Testis (tissue), 3 donors: ENCODE measurements around the gene BANK1. TPM values are rescaled to one million over a fixed set of nuclear protein-coding genes. Genes with fewer than 3 reads are reported as not detected.

Experiments used
- DNase-seq: peaks from one replicate; pipeline ENCODE4 v3.0.0-alpha.2; 2019
- H3K27ac ChIP-seq, 2 donors: fragments of 200-600 bp; sonication (generic); one replicate each; pipeline ENCODE4 v1.5.1; 2019
- H3K27me3 ChIP-seq: fragments of 200-600 bp; sonication (generic); one replicate; pipeline ENCODE4 v1.5.1; 2019
- H3K36me3 ChIP-seq: fragments of 200-600 bp; sonication (generic); one replicate; pipeline ENCODE4 v1.5.1; 2017; ENCODE audit warnings: low read depth; ENCODE audit errors: missing control alignments
- H3K4me1 ChIP-seq: fragments of 200-600 bp; sonication (generic); one replicate; pipeline ENCODE4 v1.5.1; 2019
- H3K4me3 ChIP-seq, 2 donors: fragments of 200-600 bp; sonication (generic); one replicate each; pipeline ENCODE4 v1.5.1; 2017 to 2019
- H3K9me3 ChIP-seq: fragments of 200-600 bp; sonication (generic); one replicate; pipeline ENCODE4 v1.5.1; 2017
- POLR2A ChIP-seq: fragments of 450-650 bp; IDR thresholded peaks from one replicate; pipeline ENCODE4 v1.6.1; 2017; ENCODE audit warnings: antibody characterized with exemption, mild to moderate bottlenecking, moderate library complexity
- WGBS, 2 donors: methylation state at CpG; one replicate each; pipeline ENCODE4 v1.1.5; 2018; 5-methylcytosine and 5-hydroxymethylcytosine counted together
- intact Hi-C: fragments of 100-400 bp; cut with DNase I; formaldehyde crosslinking; loops from one replicate; pipeline ENCODE4 v1.15.1; 2023; ENCODE audit warnings: low total_unique reads
- polyA plus RNA-seq: library from polyadenylated mRNA; stranded (reverse); fragments of 350-450 nt; fragmentation: Illumina TruSeq; extraction: RNeasy Lipid Tissue Mini Kit (QIAGEN cat#74804); gene quantifications from one replicate; pipeline ENCODE4 v1.2.3, GENCODE V29; 2014; ENCODE audit warnings: low read depth, low replicate concordance; ENCODE audit not compliant: insufficient read depth
- total RNA-seq, 2 donors: library from RNA; depleted of rRNA; stranded (reverse); fragments of >200 nt; gene quantifications; one replicate each; pipeline ENCODE4 v1.2.3, GENCODE V29; 2016
- TF ChIP-seq, protein P1 (sequence below), 3 experiments: fragments of 450-650 bp in 2 of 3; fragments of 200-600 bp in 1 of 3; sonication (generic) in 1 of 3; IDR thresholded peaks; one replicate each; pipeline ENCODE4 v1.5.1; 2016 to 2019; ENCODE audit warnings: antibody characterized with exemption in 3 of 3, mild to moderate bottlenecking in 2 of 3, moderate library complexity in 1 of 3

Gene BANK1
- total and polyA plus RNA-seq, 3 donors from 2014 or later: 5.2 to 10.4 (median 10.0) TPM

- TF ChIP-seq, protein P1, sequence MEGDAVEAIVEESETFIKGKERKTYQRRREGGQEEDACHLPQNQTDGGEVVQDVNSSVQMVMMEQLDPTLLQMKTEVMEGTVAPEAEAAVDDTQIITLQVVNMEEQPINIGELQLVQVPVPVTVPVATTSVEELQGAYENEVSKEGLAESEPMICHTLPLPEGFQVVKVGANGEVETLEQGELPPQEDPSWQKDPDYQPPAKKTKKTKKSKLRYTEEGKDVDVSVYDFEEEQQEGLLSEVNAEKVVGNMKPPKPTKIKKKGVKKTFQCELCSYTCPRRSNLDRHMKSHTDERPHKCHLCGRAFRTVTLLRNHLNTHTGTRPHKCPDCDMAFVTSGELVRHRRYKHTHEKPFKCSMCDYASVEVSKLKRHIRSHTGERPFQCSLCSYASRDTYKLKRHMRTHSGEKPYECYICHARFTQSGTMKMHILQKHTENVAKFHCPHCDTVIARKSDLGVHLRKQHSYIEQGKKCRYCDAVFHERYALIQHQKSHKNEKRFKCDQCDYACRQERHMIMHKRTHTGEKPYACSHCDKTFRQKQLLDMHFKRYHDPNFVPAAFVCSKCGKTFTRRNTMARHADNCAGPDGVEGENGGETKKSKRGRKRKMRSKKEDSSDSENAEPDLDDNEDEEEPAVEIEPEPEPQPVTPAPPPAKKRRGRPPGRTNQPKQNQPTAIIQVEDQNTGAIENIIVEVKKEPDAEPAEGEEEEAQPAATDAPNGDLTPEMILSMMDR (IDR thresholded peaks at IDR 0.05): no peak
- no peak for TF ChIP-seq POLR2A
- Histone ChIP-seq H3K27ac (no peak overlapping the region), H3K9me3 (no peaks in the 10 kb centered on the region), H3K36me3 (no peaks in the 10 kb centered on the region), H3K4me3 (no peak overlapping the region), H3K27me3 (no peaks in the 10 kb centered on the region), H3K4me1 (no peaks in the 10 kb centered on the region)
- no peak for DNase-seq
- intact Hi-C loops: no loop called here
- 88 to 90% methylated on average over 1 of the region's 1 CpG for WGBS, 2 donors
Measured at GRCh38 chr4:101931619-101932018, 141.1 kb downstream of the BANK1 start.

DNA sequence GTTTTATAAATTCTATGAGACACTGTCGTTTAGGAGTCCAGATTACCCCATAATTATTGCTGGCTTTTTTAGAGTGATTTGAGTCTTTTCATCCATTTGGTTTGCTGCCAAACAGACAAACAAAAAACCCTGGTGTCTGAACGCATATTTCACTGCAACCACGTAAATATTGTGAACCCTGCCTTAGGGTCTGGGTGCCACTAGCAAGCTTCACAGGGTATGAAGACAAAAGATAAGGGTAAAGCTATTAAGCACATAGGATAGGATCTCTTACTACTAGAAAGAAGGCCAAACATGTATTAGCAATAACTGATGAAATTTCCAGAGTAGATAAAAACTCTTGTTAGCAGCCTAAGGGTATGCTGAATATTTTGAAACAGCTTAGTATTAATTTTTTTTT, 143.3 kb downstream of the BANK1 start:
- no peaks in the 10 kb centered on the region for H3K27me3 ChIP-seq
- H3K36me3 ChIP-seq: no peaks in the 10 kb centered on the region
- H3K4me3 ChIP-seq: no peak overlapping the region
- H3K9me3 ChIP-seq: no peaks in the 10 kb centered on the region
- no peak for DNase-seq
- 47 to 68% methylated on average over 3 of the region's 3 CpGs for WGBS, 2 donors
- intact Hi-C loops: no loop called here
- TF ChIP-seq, protein P1 (IDR thresholded peaks at IDR 0.05): no peak
- TF ChIP-seq POLR2A: no peak
- no peaks in the 10 kb centered on the region for H3K4me1 ChIP-seq
- H3K27ac ChIP-seq: no peak overlapping the region

GRCh38 chr4:101938836-101939235, 148.3 kb downstream of the BANK1 start:
- no peak overlapping the region for H3K4me3 ChIP-seq
- intact Hi-C loops: no loop called here
- TF ChIP-seq, protein P1 (IDR thresholded peaks at IDR 0.05): no peak
- no peak for TF ChIP-seq POLR2A
- 70 to 76% methylated on average over 2 of the region's 2 CpGs for WGBS, 2 donors
- H3K27me3 ChIP-seq: no peaks in the 10 kb centered on the region
- no peaks in the 10 kb centered on the region for H3K36me3 ChIP-seq
- no peak for DNase-seq
- H3K9me3 ChIP-seq: no peaks in the 10 kb centered on the region
- H3K4me1 ChIP-seq: no peaks in the 10 kb centered on the region
- H3K27ac ChIP-seq: no peak overlapping the region

- DNase-seq: no peak
- intact Hi-C loops: no loop called here
- WGBS, 2 donors: 96% methylated on average over 1 of the region's 1 CpG
- TF ChIP-seq POLR2A: no peak
- TF ChIP-seq, protein P1 (IDR thresholded peaks at IDR 0.05): no peak
- H3K27me3 ChIP-seq: no peaks in the 10 kb centered on the region
- H3K9me3 ChIP-seq: no peaks in the 10 kb centered on the region
- H3K4me1 ChIP-seq: no peaks in the 10 kb centered on the region
- no peak overlapping the region for H3K4me3 ChIP-seq
- no peak overlapping the region for H3K27ac ChIP-seq
- H3K36me3 ChIP-seq: no peaks in the 10 kb centered on the region
Measured at GRCh38 chr4:101941816-101942358, 151.4 kb downstream of the BANK1 start.

DNA sequence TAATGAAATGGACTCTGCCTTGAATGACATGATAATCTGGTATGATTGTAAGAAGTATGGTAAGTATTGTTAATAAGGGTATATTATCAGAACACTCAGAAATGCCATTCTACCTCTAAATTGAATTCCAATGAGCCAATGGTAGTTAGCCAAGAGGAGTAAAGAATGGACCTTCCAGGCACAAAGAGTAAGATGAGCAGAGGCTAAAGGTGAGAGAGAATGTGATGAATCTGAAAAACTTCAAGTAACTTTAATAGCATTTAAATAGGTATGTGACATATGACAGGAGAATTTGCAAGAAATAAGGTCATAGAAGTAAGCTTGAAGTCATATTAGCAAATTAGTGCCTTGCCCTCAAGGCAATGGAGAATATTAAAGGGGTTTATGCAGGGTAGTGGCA, 152.4 kb downstream of the BANK1 start:
- no peak for TF ChIP-seq POLR2A
- TF ChIP-seq, protein P1 (IDR thresholded peaks at IDR 0.05): no peak
- Histone ChIP-seq H3K9me3 (no peaks in the 10 kb centered on the region), H3K4me1 (no peaks in the 10 kb centered on the region), H3K4me3 (no peak overlapping the region), H3K36me3 (no peaks in the 10 kb centered on the region), H3K27ac (no peak overlapping the region), H3K27me3 (no peaks in the 10 kb centered on the region)
- no peak for DNase-seq
- intact Hi-C loops: no loop called here
